GM12891 (cell line): ENCODE data around the gene TRMU.

Source experiments
- DNase-seq: peaks from one replicate; pipeline ENCODE4 v3.0.0; 2011; ENCODE audit warnings: low spot score; ENCODE audit not compliant: insufficient read length
- FAIRE-seq: peaks from 2 replicates; lab custom pipeline; 2011; peaks lifted over from hg19 to GRCh38; lab: Jason Lieb, UNC
- PAX5 ChIP-seq: IDR thresholded peaks from 2 replicates; pipeline ENCODE4 v1.6.1; 2011; ENCODE audit warnings: low read length, moderate library complexity, mild to moderate bottlenecking; ENCODE audit not compliant: insufficient read depth, severe bottlenecking
- POLR2A ChIP-seq: IDR thresholded peaks from 2 replicates; pipeline ENCODE4 v1.6.1; 2011; ENCODE audit warnings: low read depth, low read length, control low read depth
- POLR2AphosphoS5 ChIP-seq: IDR thresholded peaks from 2 replicates; pipeline ENCODE4 v1.6.1; 2011; ENCODE audit warnings: low read depth, low read length, control low read depth
- POU2F2 ChIP-seq: IDR thresholded peaks from 2 replicates; pipeline ENCODE4 v1.6.1; 2011; ENCODE audit warnings: low read depth, mild to moderate bottlenecking, control low read depth, low read length, moderate library complexity
- SPI1 ChIP-seq: IDR thresholded peaks from 2 replicates; pipeline ENCODE4 v1.6.1; 2011; ENCODE audit warnings: low read depth, low read length, control low read depth
- TAF1 ChIP-seq: IDR thresholded peaks from 2 replicates; pipeline ENCODE4 v1.6.1; 2011; ENCODE audit warnings: low read depth, low read length, control low read depth

Gene TRMU

DNA sequence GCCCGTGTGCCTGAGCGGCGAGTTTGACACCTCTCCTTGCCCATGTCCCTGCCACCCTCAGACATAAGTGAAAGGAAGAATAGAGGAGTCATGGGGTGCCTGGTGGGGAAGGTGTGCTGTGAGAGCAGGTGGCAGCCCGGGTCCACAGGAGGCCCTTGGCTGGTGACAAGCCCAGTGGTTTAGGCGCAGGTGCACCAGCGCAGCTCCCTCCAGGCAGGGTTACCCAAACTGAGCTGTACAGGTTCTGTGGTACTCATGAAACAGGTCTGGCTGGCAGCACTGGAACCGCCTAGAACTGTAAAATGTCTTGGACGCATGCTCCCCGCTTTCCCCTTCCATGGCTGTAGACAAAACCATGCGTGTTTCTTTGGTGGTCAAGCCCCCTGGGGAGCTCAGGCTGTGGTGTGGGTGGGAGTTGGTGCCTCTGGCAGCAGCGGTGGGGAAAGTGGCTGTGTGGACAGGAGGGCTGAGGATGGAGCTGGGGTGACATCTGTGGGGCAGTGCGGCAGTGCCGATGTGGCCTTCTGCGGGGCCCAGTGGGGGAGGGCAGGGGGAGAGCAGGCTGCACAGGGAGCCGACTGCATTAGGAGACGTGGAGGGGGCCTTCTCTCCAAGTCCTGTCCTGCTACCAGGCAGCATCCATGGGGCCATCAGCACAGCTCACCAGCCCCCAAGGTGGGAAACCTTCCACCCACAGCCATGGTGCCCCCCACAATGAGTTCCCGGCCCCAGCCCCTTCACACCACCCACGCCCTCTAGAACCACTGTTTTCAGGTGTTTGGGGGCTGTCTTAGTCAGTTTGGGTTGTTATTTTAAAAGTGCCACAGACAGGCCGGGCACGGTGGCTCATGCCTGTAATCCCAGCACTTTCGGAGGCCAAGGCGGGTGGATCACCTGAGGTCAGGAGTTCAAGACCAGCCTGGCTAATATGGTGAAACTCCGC lies 44.4 kb upstream of the TRMU start:
- DNase-seq = no peak
- FAIRE-seq = no peak
- TF ChIP-seq PAX5 (no peak), TAF1 (no peak), POLR2AphosphoS5 (no peak), SPI1 (no peak), POLR2A (no peak), POU2F2 (no peak)

DNA sequence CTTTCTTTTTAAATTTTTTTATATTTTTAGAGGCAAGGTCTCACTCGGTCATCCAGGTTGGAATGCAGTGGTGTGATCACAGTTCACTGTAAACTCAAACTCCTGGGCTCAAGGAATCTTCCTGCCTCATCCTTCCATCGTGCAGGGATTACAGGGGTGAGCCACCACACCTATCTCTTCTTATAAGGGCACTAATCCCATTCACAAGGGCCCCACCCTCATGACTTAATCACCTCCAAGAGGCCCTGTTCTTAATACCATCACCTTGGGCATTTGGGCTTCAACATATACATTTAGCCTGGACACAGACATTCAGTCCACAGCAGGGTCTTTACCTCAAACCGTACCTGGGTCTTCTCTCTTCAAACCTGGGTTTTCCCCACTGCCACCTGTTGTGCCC lies 43.3 kb upstream of the TRMU start:
- no peak for FAIRE-seq
- no peak for TF ChIP-seq POLR2AphosphoS5
- no peak for TF ChIP-seq PAX5
- TF ChIP-seq TAF1 = no peak
- TF ChIP-seq POLR2A = no peak
- TF ChIP-seq SPI1 = no peak
- no peak for TF ChIP-seq POU2F2

DNA sequence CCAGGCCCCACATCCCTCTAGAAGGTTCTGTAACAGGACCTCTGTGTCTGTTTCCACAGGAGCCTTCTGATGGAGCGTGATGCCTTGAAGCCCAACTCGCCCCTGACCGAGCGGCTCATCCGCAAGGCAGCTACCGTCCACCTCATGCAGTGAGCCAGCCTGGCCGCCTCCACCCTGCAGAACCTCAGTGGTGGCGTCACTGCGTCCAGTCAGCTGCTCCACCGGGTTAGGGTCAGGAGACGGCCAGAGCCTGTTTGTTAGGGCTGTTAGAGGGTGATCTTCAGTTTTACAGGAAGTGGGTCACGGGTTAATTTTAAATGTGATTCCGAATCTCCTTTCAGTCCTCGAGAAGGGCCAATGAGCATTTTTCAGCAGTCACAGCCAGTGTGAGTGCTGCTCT lies 42.8 kb upstream of the TRMU start:
- DNase-seq (no peak), FAIRE-seq (no peak)
- no peak for TF ChIP-seq POU2F2
- no peak for TF ChIP-seq TAF1
- TF ChIP-seq SPI1 = no peak
- no peak for TF ChIP-seq POLR2A
- no peak for TF ChIP-seq PAX5
- TF ChIP-seq POLR2AphosphoS5 = no peak

More for the DNA sequence above, 43.3 kb upstream of the TRMU start:
- DNase-seq = no peak

DNA sequence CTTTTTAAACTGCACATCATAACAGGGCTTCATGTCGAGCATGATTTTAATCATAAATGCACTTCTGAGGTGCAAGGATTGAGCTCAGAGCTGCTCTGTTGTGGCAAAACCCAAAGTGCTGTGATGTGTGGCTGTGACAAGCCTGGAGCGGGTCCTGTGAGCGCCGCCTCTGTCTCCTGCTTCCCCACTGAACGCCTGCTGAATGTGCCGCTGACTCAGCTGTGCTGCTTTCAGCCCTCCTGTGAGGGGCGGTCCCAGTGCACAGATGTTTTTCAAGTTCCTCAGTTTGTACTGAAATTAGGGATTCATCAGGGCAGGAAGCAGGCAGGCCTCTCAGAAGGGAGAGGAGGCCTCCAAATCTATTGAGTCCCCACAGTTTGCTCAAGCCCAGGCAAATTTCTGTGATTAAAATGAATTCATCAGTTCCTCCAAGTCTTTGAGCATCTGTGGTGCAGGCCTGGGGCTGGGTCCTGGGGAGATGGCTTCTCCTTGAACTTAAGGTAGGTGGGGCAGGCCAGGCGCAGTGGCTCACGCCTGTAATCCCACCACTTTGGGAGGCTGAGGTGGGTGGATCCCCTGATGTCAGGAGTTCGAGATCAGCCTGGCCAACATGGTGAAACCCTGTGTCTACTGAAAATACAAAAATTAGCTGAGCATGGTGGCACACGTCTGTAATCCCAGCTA lies 41.8 kb upstream of the TRMU start:
- FAIRE-seq = peak; percentile 73
- no peak for TF ChIP-seq POU2F2
- TF ChIP-seq POLR2A = no peak
- no peak for TF ChIP-seq SPI1
- TF ChIP-seq TAF1 = no peak
- DNase-seq = no peak

DNA sequence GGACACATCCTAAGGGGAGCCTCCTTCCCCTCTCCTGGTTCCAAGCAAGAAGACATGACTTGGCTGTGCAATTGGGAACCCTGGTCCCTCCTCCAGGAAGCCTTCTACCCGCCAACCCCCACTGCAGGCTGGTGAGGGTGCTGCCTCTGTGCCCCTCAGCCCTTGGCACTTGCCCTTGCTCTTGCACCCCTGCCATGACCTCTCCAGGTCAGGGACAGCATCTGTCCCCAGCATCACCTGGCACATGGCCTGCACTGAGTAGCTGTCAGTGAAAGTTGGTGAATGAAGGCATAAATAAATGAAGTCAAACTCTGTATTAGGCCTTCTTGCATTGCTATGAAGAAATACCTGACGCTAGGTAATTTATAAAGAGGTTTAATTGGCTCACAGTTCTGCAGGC lies 40.7 kb upstream of the TRMU start:
- TF ChIP-seq POLR2A = no peak
- no peak for TF ChIP-seq POLR2AphosphoS5
- no peak for TF ChIP-seq POU2F2
- TF ChIP-seq SPI1 = no peak
- no peak for TF ChIP-seq TAF1
- TF ChIP-seq PAX5 = no peak
- DNase-seq (no peak), FAIRE-seq (no peak)

DNA sequence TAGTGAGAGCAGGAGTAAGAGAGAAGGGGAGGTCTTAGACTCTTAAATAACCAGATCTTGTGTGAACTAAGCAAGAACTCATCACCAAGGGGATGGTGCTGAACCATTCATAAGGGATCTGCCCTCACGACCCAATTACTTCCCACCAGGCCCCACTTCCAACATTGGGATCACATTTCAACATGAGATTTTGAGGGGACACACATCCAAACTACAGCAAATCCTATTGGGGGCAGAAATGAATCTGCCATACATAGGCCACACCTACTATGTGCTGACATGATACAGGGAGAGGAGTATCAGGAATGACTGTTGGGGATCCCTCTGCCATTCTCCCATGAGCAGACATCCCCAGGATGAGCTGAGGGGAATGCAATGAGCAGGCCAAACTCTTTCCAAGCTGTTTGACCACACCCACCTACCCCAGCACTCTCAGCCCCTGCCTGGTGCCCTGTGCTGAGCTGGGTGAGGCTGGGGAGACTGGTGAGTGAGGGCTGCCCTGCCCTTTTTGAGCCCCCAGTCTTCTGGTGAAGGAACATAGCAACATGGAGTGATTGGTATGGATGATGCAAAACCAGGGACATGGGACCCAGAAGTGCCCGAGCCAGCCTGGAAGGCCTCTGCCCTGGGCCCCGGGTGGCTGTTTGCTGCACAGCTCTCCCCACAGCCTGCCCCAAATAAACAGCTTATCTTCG lies 40.1 kb upstream of the TRMU start:
- FAIRE-seq = peak; percentile 67

DNA sequence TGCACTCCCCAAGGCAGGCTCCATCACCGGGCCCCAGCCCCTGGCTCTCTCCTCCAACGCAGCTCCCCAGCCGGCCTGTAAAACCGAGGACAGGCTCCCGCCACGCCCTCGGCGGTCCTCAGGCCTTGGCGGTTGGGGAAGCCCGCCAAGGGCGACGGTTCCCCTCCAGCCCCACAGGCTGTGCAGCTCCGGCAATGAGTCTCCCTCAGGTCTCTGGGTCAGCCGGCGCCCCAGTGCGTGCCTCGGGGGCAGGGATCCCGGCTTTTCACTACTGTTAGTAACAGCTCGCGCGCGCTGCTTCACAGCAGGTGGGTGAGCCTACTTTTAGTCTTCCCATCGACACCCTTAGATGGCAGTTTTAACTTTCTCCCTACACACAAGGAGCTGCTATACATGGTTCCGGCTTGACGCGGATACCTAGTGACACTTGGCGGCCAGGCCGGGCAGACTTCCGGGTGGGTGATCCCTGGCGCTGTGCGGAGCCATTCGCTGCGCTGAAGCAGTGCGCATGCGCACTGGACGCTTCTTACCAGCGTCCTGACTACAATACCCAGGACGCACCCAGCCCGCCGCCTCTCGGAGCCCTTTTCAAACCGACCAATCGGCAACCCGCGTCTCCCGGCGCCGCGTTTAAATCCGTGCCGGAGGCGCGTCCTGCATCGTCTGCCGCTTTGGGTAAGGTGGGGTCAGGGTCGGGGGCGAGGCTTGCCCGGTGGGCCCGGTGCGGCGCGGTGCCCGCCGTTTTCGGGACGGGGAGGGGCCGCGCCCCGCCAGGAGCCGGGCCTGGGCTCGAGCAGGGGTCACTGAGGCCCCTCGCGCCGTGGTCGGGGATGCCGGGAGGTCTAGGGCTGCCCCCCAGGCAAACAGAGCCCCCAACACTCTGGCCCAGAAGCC lies 39.0 kb upstream of the TRMU start, which contains the start of gene GTSE1:
TSS of gene GTSE1 (plus strand) at position 614 of the 894 bp plus-strand sequence. CDS start 531 bp downstream, outside the sequence.
- TF ChIP-seq TAF1 (peak; percentile 69; the same call in 1 of the 2 replicates), POLR2AphosphoS5 (peak; percentile 92), POU2F2 (peak; percentile 63; the same call in 1 of the 2 replicates), PAX5 (no peak), POLR2A (peak; percentile 86), SPI1 (no peak)
- DNase-seq (peak; percentile 98), FAIRE-seq (peak; percentile 99)

More for the DNA sequence above, 40.1 kb upstream of the TRMU start:
- no peak for DNase-seq
- TF ChIP-seq PAX5 = no peak
- TF ChIP-seq POLR2AphosphoS5 = 0 out of 2 replicates have a peak, but pooled peaks have one; percentile 30

DNA sequence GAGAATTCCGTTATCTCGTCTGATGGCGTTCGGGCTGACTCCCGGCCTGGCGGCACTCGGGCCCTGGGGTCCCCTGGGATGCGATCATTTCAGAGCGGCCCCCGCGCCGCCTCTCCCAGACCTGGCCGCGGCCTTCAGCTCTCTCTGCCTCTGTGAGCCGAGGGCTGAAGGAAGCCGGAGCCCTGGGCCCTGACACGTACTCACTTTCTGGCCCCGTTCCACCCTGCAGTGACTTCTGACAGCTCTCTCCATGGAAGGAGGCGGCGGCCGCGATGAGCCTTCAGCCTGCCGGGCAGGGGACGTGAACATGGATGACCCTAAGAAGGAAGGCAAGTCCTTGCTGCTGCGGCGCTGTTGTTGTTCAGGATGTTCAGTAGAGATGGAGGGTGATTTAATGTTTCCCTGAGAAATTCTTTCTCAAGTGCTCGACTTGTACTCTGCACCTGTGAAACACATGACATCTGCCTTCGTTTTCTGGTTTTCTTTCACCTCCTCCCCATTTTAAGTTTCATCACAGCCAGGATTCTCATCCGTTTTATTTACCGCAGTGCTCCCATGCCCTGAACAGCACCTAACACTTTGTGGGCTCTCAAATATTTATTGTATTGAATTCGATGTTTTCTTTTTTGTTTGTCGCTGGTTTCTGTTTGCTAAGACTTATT lies 38.2 kb upstream of the TRMU start:
- FAIRE-seq (no peak), DNase-seq (no peak)
- no peak for TF ChIP-seq POLR2AphosphoS5
- no peak for TF ChIP-seq SPI1
- no peak for TF ChIP-seq POU2F2
- TF ChIP-seq TAF1 = no peak
- TF ChIP-seq PAX5 = no peak
- no peak for TF ChIP-seq POLR2A
